ENCODE measurements around the gene CDC25B. TPM values are rescaled to one million over a fixed set of nuclear protein-coding genes. Genes with fewer than 3 reads are reported as not detected.

CDC25B gene
- total and polyA plus RNA-seq, 2 of the 13 experiments (the other 11 are each of a cell fraction or from before 2014, with no cell fraction given), result 14.5 to 19.4 TPM

DNA sequence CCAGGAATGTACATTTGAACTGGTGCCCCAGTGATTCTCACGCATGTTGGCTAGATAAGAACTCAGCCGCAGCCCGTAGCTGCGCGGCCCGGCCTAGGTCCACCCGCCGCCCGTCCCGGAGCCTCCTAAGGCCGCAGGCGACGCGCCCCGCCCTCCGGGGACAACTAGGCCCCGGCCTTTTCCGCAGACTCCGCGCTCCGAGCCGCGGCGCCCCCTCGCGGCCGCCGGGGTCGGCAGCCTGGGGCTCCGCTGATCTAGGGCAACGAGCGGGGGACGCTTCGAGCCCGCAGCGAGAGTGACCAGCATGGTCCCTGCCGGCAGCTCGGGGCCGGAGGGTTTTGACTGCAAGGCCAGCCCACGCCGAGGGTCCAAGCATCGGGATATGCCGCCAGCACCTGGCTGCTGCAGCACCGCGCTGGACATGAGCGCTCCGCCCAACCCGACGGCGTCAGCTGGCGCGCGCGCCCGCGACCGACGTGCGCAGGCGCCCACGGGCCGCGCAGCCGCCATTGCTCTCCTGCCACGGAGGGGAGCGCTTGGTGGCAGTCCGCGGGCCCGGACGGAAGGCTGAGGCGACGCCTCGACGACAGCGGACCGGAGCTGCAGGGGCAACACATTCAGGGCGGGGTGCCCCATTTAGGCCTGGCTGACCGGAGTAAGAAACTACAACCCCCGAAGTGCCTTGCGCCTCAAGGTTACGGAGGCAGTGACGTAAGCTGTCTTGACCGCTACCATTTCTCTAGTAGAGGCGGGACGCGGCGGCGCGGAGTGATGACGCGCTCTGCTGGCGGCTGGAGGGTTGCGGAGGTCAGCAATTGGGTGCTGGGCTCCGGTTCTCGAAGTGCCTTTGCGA, 24.2 kb downstream of the CDC25B start, which contains the start of gene AP5S1 (continued):
- TF ChIP-seq, protein P1, sequence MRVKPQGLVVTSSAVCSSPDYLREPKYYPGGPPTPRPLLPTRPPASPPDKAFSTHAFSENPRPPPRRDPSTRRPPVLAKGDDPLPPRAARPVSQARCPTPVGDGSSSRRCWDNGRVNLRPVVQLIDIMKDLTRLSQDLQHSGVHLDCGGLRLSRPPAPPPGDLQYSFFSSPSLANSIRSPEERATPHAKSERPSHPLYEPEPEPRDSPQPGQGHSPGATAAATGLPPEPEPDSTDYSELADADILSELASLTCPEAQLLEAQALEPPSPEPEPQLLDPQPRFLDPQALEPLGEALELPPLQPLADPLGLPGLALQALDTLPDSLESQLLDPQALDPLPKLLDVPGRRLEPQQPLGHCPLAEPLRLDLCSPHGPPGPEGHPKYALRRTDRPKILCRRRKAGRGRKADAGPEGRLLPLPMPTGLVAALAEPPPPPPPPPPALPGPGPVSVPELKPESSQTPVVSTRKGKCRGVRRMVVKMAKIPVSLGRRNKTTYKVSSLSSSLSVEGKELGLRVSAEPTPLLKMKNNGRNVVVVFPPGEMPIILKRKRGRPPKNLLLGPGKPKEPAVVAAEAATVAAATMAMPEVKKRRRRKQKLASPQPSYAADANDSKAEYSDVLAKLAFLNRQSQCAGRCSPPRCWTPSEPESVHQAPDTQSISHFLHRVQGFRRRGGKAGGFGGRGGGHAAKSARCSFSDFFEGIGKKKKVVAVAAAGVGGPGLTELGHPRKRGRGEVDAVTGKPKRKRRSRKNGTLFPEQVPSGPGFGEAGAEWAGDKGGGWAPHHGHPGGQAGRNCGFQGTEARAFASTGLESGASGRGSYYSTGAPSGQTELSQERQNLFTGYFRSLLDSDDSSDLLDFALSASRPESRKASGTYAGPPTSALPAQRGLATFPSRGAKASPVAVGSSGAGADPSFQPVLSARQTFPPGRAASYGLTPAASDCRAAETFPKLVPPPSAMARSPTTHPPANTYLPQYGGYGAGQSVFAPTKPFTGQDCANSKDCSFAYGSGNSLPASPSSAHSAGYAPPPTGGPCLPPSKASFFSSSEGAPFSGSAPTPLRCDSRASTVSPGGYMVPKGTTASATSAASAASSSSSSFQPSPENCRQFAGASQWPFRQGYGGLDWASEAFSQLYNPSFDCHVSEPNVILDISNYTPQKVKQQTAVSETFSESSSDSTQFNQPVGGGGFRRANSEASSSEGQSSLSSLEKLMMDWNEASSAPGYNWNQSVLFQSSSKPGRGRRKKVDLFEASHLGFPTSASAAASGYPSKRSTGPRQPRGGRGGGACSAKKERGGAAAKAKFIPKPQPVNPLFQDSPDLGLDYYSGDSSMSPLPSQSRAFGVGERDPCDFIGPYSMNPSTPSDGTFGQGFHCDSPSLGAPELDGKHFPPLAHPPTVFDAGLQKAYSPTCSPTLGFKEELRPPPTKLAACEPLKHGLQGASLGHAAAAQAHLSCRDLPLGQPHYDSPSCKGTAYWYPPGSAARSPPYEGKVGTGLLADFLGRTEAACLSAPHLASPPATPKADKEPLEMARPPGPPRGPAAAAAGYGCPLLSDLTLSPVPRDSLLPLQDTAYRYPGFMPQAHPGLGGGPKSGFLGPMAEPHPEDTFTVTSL (CRISPR knock-in tag; IDR thresholded peaks at IDR 0.05; ENCODE audit: borderline replicate concordance), result no peak
- TF ChIP-seq TMF1 (CRISPR knock-in tag; IDR thresholded peaks at IDR 0.05; ENCODE audit: low read depth) (no peak; the same call in 1 of the 2 replicates), ZMYM4 (CRISPR knock-in tag; IDR thresholded peaks at IDR 0.05) (peak; percentile 93)
- TF ChIP-seq, protein P2, sequence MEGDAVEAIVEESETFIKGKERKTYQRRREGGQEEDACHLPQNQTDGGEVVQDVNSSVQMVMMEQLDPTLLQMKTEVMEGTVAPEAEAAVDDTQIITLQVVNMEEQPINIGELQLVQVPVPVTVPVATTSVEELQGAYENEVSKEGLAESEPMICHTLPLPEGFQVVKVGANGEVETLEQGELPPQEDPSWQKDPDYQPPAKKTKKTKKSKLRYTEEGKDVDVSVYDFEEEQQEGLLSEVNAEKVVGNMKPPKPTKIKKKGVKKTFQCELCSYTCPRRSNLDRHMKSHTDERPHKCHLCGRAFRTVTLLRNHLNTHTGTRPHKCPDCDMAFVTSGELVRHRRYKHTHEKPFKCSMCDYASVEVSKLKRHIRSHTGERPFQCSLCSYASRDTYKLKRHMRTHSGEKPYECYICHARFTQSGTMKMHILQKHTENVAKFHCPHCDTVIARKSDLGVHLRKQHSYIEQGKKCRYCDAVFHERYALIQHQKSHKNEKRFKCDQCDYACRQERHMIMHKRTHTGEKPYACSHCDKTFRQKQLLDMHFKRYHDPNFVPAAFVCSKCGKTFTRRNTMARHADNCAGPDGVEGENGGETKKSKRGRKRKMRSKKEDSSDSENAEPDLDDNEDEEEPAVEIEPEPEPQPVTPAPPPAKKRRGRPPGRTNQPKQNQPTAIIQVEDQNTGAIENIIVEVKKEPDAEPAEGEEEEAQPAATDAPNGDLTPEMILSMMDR (CRISPR knock-in tag; IDR thresholded peaks at IDR 0.05), result peak; percentile 97
- TF ChIP-seq, protein P3, sequence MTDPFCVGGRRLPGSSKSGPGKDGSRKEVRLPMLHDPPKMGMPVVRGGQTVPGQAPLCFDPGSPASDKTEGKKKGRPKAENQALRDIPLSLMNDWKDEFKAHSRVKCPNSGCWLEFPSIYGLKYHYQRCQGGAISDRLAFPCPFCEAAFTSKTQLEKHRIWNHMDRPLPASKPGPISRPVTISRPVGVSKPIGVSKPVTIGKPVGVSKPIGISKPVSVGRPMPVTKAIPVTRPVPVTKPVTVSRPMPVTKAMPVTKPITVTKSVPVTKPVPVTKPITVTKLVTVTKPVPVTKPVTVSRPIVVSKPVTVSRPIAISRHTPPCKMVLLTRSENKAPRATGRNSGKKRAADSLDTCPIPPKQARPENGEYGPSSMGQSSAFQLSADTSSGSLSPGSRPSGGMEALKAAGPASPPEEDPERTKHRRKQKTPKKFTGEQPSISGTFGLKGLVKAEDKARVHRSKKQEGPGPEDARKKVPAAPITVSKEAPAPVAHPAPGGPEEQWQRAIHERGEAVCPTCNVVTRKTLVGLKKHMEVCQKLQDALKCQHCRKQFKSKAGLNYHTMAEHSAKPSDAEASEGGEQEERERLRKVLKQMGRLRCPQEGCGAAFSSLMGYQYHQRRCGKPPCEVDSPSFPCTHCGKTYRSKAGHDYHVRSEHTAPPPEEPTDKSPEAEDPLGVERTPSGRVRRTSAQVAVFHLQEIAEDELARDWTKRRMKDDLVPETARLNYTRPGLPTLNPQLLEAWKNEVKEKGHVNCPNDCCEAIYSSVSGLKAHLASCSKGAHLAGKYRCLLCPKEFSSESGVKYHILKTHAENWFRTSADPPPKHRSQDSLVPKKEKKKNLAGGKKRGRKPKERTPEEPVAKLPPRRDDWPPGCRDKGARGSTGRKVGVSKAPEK (CRISPR knock-in tag; IDR thresholded peaks at IDR 0.05; ENCODE audit: borderline replicate concordance), result peak; percentile 90; the same call in 1 of the 2 replicates
- TF ChIP-seq, protein P4, sequence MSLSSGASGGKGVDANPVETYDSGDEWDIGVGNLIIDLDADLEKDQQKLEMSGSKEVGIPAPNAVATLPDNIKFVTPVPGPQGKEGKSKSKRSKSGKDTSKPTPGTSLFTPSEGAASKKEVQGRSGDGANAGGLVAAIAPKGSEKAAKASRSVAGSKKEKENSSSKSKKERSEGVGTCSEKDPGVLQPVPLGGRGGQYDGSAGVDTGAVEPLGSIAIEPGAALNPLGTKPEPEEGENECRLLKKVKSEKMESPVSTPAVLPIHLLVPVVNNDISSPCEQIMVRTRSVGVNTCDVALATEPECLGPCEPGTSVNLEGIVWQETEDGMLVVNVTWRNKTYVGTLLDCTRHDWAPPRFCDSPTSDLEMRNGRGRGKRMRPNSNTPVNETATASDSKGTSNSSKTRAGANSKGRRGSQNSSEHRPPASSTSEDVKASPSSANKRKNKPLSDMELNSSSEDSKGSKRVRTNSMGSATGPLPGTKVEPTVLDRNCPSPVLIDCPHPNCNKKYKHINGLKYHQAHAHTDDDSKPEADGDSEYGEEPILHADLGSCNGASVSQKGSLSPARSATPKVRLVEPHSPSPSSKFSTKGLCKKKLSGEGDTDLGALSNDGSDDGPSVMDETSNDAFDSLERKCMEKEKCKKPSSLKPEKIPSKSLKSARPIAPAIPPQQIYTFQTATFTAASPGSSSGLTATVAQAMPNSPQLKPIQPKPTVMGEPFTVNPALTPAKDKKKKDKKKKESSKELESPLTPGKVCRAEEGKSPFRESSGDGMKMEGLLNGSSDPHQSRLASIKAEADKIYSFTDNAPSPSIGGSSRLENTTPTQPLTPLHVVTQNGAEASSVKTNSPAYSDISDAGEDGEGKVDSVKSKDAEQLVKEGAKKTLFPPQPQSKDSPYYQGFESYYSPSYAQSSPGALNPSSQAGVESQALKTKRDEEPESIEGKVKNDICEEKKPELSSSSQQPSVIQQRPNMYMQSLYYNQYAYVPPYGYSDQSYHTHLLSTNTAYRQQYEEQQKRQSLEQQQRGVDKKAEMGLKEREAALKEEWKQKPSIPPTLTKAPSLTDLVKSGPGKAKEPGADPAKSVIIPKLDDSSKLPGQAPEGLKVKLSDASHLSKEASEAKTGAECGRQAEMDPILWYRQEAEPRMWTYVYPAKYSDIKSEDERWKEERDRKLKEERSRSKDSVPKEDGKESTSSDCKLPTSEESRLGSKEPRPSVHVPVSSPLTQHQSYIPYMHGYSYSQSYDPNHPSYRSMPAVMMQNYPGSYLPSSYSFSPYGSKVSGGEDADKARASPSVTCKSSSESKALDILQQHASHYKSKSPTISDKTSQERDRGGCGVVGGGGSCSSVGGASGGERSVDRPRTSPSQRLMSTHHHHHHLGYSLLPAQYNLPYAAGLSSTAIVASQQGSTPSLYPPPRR (CRISPR knock-in tag; IDR thresholded peaks at IDR 0.05; ENCODE audit: borderline replicate concordance), result peak; percentile 75
- TF ChIP-seq, protein P5, sequence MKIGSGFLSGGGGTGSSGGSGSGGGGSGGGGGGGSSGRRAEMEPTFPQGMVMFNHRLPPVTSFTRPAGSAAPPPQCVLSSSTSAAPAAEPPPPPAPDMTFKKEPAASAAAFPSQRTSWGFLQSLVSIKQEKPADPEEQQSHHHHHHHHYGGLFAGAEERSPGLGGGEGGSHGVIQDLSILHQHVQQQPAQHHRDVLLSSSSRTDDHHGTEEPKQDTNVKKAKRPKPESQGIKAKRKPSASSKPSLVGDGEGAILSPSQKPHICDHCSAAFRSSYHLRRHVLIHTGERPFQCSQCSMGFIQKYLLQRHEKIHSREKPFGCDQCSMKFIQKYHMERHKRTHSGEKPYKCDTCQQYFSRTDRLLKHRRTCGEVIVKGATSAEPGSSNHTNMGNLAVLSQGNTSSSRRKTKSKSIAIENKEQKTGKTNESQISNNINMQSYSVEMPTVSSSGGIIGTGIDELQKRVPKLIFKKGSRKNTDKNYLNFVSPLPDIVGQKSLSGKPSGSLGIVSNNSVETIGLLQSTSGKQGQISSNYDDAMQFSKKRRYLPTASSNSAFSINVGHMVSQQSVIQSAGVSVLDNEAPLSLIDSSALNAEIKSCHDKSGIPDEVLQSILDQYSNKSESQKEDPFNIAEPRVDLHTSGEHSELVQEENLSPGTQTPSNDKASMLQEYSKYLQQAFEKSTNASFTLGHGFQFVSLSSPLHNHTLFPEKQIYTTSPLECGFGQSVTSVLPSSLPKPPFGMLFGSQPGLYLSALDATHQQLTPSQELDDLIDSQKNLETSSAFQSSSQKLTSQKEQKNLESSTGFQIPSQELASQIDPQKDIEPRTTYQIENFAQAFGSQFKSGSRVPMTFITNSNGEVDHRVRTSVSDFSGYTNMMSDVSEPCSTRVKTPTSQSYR (CRISPR knock-in tag; IDR thresholded peaks at IDR 0.05; ENCODE audit: borderline replicate concordance), result peak; percentile 68; the same call in 1 of the 2 replicates

Data from HepG2 (cell line).